Peyer's patch (tissue), 4 donors: ENCODE measurements around the gene CD52.

Source experiments
- POLR2A ChIP-seq, 2 donors: fragments of 450-650 bp; IDR thresholded peaks; one replicate each; pipeline ENCODE4 v1.5.1; 2017; ENCODE audit warnings: antibody characterized with exemption in 2 of 2, mild to moderate bottlenecking in 2 of 2, moderate library complexity in 2 of 2
- TF ChIP-seq, protein P1 (sequence below), 6 experiments: fragments of 450-650 bp in 4 of 6; fragments of 200-600 bp in 2 of 6; sonication (generic) in 1 of 6; IDR thresholded peaks; one replicate each; pipeline ENCODE4 v1.5.1; 2017 to 2019; ENCODE audit warnings: antibody characterized with exemption in 6 of 6, mild to moderate bottlenecking in 3 of 6, moderate library complexity in 1 of 6

DNA sequence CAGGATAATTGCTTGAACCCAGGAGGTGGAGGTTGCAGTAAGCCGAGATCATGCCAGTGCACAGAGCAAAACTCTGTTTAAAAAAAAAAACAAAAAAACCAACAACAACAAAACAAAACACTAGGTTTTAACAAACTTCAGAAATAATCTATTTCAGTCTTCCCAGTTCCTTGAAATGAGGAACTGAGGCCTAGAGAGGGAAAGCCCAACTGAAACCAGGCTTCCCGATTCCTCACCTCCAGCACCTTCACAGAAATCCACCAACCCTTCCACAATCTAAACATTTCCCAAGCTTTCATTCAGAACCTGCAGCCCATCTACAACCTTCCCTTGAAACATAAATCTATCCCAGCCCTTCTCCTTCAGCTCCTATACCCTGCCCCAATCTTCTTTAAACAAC, 612 bp upstream of the CD52 start:
- TF ChIP-seq, protein P1, sequence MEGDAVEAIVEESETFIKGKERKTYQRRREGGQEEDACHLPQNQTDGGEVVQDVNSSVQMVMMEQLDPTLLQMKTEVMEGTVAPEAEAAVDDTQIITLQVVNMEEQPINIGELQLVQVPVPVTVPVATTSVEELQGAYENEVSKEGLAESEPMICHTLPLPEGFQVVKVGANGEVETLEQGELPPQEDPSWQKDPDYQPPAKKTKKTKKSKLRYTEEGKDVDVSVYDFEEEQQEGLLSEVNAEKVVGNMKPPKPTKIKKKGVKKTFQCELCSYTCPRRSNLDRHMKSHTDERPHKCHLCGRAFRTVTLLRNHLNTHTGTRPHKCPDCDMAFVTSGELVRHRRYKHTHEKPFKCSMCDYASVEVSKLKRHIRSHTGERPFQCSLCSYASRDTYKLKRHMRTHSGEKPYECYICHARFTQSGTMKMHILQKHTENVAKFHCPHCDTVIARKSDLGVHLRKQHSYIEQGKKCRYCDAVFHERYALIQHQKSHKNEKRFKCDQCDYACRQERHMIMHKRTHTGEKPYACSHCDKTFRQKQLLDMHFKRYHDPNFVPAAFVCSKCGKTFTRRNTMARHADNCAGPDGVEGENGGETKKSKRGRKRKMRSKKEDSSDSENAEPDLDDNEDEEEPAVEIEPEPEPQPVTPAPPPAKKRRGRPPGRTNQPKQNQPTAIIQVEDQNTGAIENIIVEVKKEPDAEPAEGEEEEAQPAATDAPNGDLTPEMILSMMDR (IDR thresholded peaks at IDR 0.05), result no peak
- TF ChIP-seq POLR2A (IDR thresholded peaks at IDR 0.05), result no peak
